ENCODE data around the gene SMIM7. TPM values are rescaled to one million over a fixed set of nuclear protein-coding genes. Genes with fewer than 3 reads are reported as not detected.

Gene SMIM7
- total and polyA plus RNA-seq, 2 of the 13 experiments (the other 11 are each of a cell fraction or from before 2014, with no cell fraction given), result 55.7 to 74.9 TPM

DNA sequence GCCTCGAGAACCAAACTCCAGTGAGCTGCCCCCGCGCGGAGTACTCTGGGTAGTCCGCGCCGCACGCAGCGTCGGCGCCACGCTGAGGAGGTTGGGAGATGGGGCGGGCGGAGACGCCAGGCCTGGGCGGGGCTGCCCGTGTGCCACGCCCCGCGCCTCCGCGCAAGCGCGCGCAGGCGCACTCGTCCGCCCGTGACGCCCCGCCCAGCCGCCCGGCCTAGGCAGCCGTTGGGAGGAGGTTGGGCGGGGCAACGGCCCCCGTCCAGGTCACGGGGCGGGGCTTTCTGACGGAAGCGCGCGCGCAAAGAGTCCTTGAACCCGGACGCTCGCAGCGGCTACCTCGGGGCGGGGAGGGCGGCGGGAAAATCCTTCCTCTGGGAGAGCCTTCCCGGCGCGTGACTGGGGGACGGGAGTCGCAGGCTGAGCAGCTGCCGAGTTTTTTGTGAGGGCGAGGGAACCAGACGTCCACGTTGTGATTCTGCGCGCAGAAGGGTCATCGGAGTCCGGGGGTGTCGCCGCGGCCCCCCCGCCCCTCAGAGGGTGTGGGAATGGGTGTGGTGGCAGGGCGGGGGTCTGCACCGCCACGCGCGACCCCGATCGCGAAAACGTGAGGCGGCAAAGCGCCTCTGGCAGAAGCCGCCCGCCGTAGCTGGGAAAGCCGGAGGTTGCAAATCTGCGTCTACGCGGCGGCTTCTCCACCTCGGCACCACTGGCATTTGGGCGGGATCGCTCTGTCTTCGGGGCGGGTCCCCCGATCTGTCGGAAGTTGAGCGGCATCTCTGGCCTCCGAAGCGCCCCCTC is 31.6 kb downstream of the SMIM7 start, which contains the start of gene MED26 (continued):
- TF ChIP-seq HDAC6 (IDR thresholded peaks at IDR 0.05; ENCODE audit: low read depth, low read length) (no peak), ZNF382 (CRISPR knock-in tag; IDR thresholded peaks at IDR 0.05; ENCODE audit: borderline replicate concordance) (no peak), MXD3 (CRISPR knock-in tag; IDR thresholded peaks at IDR 0.05) (peak; percentile 54; the same call in 1 of the 2 replicates), MAFK (conservative IDR thresholded peaks at IDR 0.05 in 1 of 2, IDR thresholded peaks at IDR 0.05 in 1 of 2; ENCODE audit: low read length in 2 of 2) (no peak), NONO (IDR thresholded peaks at IDR 0.05) (no peak), NONO (CRISPR knock-in tag; conservative IDR thresholded peaks at IDR 0.05) (peak; percentile 81), ZNF441 (CRISPR knock-in tag; IDR thresholded peaks at IDR 0.05; ENCODE audit: borderline replicate concordance) (no peak), YEATS4 (CRISPR knock-in tag; IDR thresholded peaks at IDR 0.05; ENCODE audit: borderline replicate concordance) (peak; percentile 71; the same call in 1 of the 2 replicates), ZNF180 (CRISPR knock-in tag; IDR thresholded peaks at IDR 0.05; ENCODE audit: borderline replicate concordance, low read depth) (peak; percentile 75; the same call in 1 of the 2 replicates), CAMTA2 (CRISPR knock-in tag; IDR thresholded peaks at IDR 0.05; ENCODE audit: borderline replicate concordance) (peak; percentile 10; the same call in 1 of the 2 replicates), ZNF230 (CRISPR knock-in tag; IDR thresholded peaks at IDR 0.05) (0 out of 2 replicates have a peak, but pooled peaks have one; percentile 80), ZNF569 (CRISPR knock-in tag; IDR thresholded peaks at IDR 0.05; ENCODE audit: borderline replicate concordance) (no peak), CC2D1A (CRISPR knock-in tag; IDR thresholded peaks at IDR 0.05) (no peak), HOXA7 (CRISPR knock-in tag; IDR thresholded peaks at IDR 0.05) (0 out of 2 replicates have a peak, but pooled peaks have one; percentile 43), ZNF205 (CRISPR knock-in tag; IDR thresholded peaks at IDR 0.05) (no peak), MAF1 (CRISPR knock-in tag; IDR thresholded peaks at IDR 0.05; ENCODE audit: borderline replicate concordance) (no peak), BRF2 (CRISPR knock-in tag; IDR thresholded peaks at IDR 0.05) (no peak), ZNF232 (CRISPR knock-in tag; IDR thresholded peaks at IDR 0.05; ENCODE audit: borderline replicate concordance) (no peak; the same call in 1 of the 2 replicates)
- TF ChIP-seq, protein P1, sequence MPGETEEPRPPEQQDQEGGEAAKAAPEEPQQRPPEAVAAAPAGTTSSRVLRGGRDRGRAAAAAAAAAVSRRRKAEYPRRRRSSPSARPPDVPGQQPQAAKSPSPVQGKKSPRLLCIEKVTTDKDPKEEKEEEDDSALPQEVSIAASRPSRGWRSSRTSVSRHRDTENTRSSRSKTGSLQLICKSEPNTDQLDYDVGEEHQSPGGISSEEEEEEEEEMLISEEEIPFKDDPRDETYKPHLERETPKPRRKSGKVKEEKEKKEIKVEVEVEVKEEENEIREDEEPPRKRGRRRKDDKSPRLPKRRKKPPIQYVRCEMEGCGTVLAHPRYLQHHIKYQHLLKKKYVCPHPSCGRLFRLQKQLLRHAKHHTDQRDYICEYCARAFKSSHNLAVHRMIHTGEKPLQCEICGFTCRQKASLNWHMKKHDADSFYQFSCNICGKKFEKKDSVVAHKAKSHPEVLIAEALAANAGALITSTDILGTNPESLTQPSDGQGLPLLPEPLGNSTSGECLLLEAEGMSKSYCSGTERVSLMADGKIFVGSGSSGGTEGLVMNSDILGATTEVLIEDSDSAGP (CRISPR knock-in tag; IDR thresholded peaks at IDR 0.05; ENCODE audit: borderline replicate concordance), result peak; percentile 63; the same call in 1 of the 2 replicates
- TF ChIP-seq, protein P2, sequence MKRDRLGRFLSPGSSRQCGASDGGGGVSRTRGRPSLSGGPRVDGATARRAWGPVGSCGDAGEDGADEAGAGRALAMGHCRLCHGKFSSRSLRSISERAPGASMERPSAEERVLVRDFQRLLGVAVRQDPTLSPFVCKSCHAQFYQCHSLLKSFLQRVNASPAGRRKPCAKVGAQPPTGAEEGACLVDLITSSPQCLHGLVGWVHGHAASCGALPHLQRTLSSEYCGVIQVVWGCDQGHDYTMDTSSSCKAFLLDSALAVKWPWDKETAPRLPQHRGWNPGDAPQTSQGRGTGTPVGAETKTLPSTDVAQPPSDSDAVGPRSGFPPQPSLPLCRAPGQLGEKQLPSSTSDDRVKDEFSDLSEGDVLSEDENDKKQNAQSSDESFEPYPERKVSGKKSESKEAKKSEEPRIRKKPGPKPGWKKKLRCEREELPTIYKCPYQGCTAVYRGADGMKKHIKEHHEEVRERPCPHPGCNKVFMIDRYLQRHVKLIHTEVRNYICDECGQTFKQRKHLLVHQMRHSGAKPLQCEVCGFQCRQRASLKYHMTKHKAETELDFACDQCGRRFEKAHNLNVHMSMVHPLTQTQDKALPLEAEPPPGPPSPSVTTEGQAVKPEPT (CRISPR knock-in tag; IDR thresholded peaks at IDR 0.05; ENCODE audit: low read depth), result peak; percentile 51; the same call in 1 of the 2 replicates
- TF ChIP-seq, protein P3, sequence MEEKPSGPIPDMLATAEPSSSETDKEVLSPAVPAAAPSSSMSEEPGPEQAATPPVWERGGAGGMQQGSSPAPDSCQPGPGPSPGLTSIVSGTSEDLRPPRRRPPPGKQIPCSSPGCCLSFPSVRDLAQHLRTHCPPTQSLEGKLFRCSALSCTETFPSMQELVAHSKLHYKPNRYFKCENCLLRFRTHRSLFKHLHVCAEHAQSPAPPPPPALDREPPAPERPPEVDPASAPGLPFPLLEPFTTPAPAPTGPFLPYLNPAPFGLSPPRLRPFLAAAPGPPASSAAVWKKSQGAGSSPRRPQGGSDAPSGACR (CRISPR knock-in tag; IDR thresholded peaks at IDR 0.05), result no peak
- TF ChIP-seq, protein P4, sequence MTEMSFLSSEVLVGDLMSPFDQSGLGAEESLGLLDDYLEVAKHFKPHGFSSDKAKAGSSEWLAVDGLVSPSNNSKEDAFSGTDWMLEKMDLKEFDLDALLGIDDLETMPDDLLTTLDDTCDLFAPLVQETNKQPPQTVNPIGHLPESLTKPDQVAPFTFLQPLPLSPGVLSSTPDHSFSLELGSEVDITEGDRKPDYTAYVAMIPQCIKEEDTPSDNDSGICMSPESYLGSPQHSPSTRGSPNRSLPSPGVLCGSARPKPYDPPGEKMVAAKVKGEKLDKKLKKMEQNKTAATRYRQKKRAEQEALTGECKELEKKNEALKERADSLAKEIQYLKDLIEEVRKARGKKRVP (CRISPR knock-in tag; IDR thresholded peaks at IDR 0.05), result peak in 1 of 2 experiments; percentile 35; a peak in 1 of 4 replicates
